Right kidney (tissue), 1 donor: ENCODE results near the gene MTERF1.

Experiments
- DNase-seq: peaks from one replicate; pipeline ENCODE4 v3.0.0-alpha.2; 2016

MTERF1 gene

DNA sequence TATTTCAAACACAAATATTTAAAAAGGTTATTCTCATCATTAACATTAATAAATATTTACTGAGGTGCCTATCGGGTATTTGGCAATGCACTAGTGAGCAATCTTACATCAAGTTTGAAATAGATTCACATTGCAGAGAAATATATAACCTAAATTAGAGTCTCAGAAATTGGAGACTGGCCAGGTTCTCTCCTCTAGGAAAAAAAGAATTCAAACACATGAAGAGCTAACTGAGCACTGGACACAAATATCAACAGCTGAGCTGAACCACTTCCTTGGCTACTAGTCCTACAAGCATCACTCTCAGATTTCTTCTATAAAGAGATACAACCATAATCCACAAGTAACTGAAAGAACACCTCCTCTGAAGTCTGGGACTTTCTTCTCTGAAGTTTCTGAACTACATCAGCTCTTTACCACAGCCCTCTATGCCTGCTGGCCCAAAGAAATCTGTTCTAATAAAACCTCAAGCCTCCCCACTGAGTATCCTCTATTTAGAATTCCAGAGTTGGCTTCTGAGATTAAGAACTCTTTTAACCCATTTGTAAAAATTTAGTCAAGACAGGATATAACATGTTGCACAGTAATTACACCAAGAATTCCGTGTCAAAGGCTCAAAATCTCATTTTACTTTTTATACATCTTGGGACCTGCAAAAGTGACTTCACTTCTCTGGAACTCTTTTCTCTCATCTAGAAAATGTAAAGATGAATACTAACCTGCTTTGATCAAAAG lies 45.2 kb downstream of the MTERF1 start:
- DNase-seq = no peak

- no peak for DNase-seq
These were observed 47.9 kb downstream of the MTERF1 start for GRCh38 chr7:91832493-91833045.

DNA sequence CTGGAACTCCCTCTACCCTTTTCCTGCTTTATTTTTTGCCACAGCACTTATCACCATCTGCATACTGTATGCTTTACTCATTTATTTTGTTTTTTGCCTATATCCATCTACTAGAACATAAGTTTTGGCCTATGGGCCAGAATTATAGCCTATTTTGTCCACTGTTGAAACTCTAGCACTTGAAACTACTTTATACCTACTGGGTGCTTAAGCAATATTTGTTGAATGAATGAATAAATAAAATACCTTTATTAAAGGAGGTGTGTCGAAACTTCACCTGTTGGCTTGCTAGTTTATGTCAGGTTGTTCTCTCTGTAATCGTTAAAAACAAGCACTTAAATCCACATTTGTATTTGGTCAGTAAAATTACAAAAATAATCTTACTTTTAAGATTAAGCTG lies 53.3 kb downstream of the MTERF1 start:
- no peak for DNase-seq

- DNase-seq = no peak
These were observed 54.1 kb downstream of the MTERF1 start for GRCh38 chr7:91826377-91826776.

- DNase-seq = no peak
These were observed 56.3 kb downstream of the MTERF1 start for GRCh38 chr7:91824201-91824600.
